Body of pancreas (tissue), 4 donors: ENCODE measurements around the gene SESTD1. TPM values are rescaled to one million over a fixed set of nuclear protein-coding genes. Genes with fewer than 3 reads are reported as not detected.

Experiments used
- ATAC-seq: fragments of 150-250 bp; one replicate; pipeline ENCODE4 v1.9.1; 2016
- DNase-seq, 4 donors: peaks; one replicate each; pipeline ENCODE4 v3.0.0-alpha.2; 2019
- H3K27ac ChIP-seq, 4 donors: fragments of 200-600 bp; sonication (generic); 1 replicate in 3 of 4; 2 replicates in 1 of 4; pipeline versions ENCODE4 v1.5.1 to v1.6.1; 2016 to 2019; ENCODE audit warnings: mild to moderate bottlenecking in 1 of 4, mixed read lengths in 1 of 4, moderate library complexity in 1 of 4
- H3K27me3 ChIP-seq, 2 donors: fragments of 200-600 bp; sonication (generic); one replicate each; pipeline ENCODE4 v1.6.0; 2016; ENCODE audit warnings: mild to moderate bottlenecking in 1 of 2
- H3K36me3 ChIP-seq, 2 donors: fragments of 200-600 bp; sonication (generic); replicated peaks in 1 of 2; 2 replicates each; pipeline ENCODE4 v1.5.1; 2016; ENCODE audit warnings: low read depth in 2 of 2; ENCODE audit not compliant: insufficient read depth in 1 of 2
- H3K4me1 ChIP-seq: fragments of 200-600 bp; sonication (generic); one replicate; pipeline ENCODE4 v1.6.0; 2016
- H3K4me3 ChIP-seq, 2 donors: fragments of 200-600 bp; sonication (generic); 1 replicate in 1 of 2; 2 replicates in 1 of 2; pipeline ENCODE4 v1.5.1; 2016 to 2019
- H3K9me3 ChIP-seq, 3 donors: fragments of 200-600 bp; sonication (generic); 1 replicate in 2 of 3; 2 replicates in 1 of 3; pipeline ENCODE4 v1.5.1; 2016
- POLR2A ChIP-seq, 3 donors: fragments of 450-650 bp; IDR thresholded peaks; one replicate each; pipeline ENCODE4 v1.6.1; 2016; ENCODE audit warnings: antibody characterized with exemption in 3 of 3, mild to moderate bottlenecking in 2 of 3
- WGBS, 2 donors: methylation state at CpG; one replicate each; pipeline ENCODE4 v1.1.5; 2017; 5-methylcytosine and 5-hydroxymethylcytosine counted together
- intact Hi-C: fragments of 100-400 bp; cut with DNase I; formaldehyde crosslinking; loops from one replicate; pipeline ENCODE4 v1.15.1; 2023
- total RNA-seq, 2 donors: library from RNA; depleted of rRNA; stranded (reverse); fragments of >200 nt; gene quantifications; one replicate each; pipeline ENCODE4 v1.1.0, GENCODE V29; 2016
- TF ChIP-seq, protein P1 (sequence below), 7 experiments: fragments of 450-650 bp in 4 of 7; fragments of 200-600 bp in 3 of 7; sonication (generic) in 3 of 7; IDR thresholded peaks; one replicate each; pipeline ENCODE4 v1.5.1; 2016 to 2019; ENCODE audit warnings: antibody characterized with exemption in 7 of 7

Gene SESTD1
- total RNA-seq, 2 donors from 2014 or later, result 13.2 to 24.4 TPM

DNA sequence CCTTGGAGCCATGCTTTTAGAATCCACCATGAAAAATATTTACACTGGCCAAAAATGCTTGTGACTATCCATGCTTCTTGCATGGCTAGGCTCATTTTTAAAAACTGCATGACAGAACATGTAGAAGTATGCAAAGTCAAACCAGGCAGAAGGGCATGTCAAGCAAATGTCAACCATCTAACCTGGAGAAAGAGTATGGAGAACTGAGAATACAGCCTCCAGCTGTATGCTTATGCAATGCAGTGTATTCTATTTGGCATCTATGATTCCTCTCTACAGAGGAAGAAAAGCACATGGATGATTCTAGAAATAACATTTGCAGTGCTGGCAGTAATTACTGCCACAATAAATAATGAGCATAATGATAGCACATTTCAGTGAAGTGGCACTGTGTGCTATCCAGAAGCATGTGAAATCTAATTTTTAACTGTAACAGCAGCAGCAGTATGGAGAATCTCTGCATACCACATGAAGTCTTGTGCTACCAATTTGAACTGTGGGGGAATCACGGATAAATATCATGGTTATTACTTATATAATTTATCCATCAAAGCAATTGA, 127.4 kb downstream of the SESTD1 start:
- ATAC-seq, result no peak
- TF ChIP-seq, protein P1, sequence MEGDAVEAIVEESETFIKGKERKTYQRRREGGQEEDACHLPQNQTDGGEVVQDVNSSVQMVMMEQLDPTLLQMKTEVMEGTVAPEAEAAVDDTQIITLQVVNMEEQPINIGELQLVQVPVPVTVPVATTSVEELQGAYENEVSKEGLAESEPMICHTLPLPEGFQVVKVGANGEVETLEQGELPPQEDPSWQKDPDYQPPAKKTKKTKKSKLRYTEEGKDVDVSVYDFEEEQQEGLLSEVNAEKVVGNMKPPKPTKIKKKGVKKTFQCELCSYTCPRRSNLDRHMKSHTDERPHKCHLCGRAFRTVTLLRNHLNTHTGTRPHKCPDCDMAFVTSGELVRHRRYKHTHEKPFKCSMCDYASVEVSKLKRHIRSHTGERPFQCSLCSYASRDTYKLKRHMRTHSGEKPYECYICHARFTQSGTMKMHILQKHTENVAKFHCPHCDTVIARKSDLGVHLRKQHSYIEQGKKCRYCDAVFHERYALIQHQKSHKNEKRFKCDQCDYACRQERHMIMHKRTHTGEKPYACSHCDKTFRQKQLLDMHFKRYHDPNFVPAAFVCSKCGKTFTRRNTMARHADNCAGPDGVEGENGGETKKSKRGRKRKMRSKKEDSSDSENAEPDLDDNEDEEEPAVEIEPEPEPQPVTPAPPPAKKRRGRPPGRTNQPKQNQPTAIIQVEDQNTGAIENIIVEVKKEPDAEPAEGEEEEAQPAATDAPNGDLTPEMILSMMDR (IDR thresholded peaks at IDR 0.05), result no peak
- no peak for TF ChIP-seq POLR2A (IDR thresholded peaks at IDR 0.05)
- no peaks in the 10 kb centered on the region for H3K4me1 ChIP-seq
- WGBS, 2 donors, result 87 to 91% methylated on average over 1 of the region's 1 CpG
- no peaks in the 10 kb centered on the region for H3K27me3 ChIP-seq
- no peak for DNase-seq
- no peak overlapping the region for H3K4me3 ChIP-seq
- no peak overlapping the region for H3K27ac ChIP-seq
- no peaks in the 10 kb centered on the region for H3K9me3 ChIP-seq
- peaks cover 0 to 2% of the 10 kb centered on the region in 2 donors for H3K36me3 ChIP-seq
- intact Hi-C loops, result no loop called here

DNA sequence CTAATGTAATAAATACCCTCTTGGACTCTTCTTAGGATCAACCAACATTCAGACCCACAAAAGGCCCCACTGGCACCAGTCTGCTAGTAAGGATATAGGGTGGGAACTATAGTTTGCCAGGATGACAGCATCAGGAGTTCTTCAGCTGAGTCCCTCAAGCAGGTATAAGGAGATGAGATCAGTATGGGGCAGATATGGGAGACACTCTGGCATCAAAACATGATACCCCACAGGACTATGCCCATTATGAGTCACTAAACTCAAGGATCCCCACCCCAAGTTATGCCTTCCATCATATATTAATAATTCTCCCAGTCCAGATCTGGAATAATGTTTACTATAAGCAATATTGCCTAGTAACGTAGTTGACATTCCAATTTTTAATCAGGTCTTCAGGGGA, 131.6 kb downstream of the SESTD1 start:
- no peak for TF ChIP-seq POLR2A (IDR thresholded peaks at IDR 0.05)
- TF ChIP-seq, protein P1 (IDR thresholded peaks at IDR 0.05), result no peak
- H3K9me3 ChIP-seq, result no peaks in the 10 kb centered on the region
- H3K27me3 ChIP-seq, result no peaks in the 10 kb centered on the region
- peaks cover 0 to 2% of the 10 kb centered on the region in 2 donors for H3K36me3 ChIP-seq
- H3K27ac ChIP-seq, result no peak overlapping the region
- no peaks in the 10 kb centered on the region for H3K4me1 ChIP-seq
- whole genome bisulfite sequencing, 2 donors, result 78 to 87% methylated on average over 1 of the region's 1 CpG
- intact Hi-C loops, result no loop called here
- H3K4me3 ChIP-seq, result no peak overlapping the region
- ATAC-seq (no peak), DNase-seq (no peak)

DNA sequence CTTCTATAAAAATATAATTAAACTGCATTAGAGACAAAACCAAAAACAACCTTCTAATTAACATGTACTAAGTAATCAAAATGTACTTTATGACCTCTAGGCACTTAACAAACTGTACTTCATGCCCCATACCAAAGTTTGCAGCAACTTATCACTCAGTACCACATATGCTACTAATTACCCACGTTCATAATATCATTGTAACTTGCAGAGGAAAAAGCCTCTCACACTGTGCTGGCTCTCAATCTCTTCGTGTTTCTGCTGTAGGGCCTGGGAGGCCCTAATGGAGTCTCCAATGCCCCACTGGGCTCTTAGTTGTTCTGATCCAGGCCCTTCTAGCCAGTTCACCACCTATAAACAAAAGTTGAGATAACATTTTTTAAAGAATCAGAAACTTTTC, 132.6 kb downstream of the SESTD1 start:
- no peak overlapping the region for H3K27ac ChIP-seq
- H3K9me3 ChIP-seq, result no peaks in the 10 kb centered on the region
- 49 to 59% methylated on average over 2 of the region's 2 CpGs for WGBS, 2 donors
- intact Hi-C loops, result no loop called here
- ATAC-seq (no peak), DNase-seq (no peak)
- H3K4me3 ChIP-seq, result no peak overlapping the region
- H3K27me3 ChIP-seq, result no peaks in the 10 kb centered on the region
- H3K36me3 ChIP-seq, result peaks cover 0 to 2% of the 10 kb centered on the region in 2 donors
- TF ChIP-seq, protein P1 (IDR thresholded peaks at IDR 0.05), result no peak
- no peak for TF ChIP-seq POLR2A (IDR thresholded peaks at IDR 0.05)
- no peaks in the 10 kb centered on the region for H3K4me1 ChIP-seq

DNA sequence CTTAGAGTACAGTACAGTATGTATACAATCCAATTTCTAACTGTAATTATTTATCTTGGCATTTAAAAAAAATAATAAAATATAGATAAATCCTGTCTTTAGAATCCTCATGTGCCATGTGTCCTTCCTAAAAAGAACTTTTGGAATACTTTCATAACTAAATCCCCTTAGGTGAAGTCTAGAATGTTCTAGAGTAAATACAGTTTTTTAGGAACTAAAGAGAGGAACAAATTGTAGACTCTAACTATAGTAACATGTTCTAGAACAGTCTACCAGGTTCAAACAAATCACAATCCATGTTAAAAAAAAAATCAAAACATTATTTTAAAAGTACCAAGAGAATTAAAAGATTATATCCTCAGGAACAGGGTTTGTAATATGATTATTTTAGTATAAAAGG, 134.1 kb downstream of the SESTD1 start:
- TF ChIP-seq, protein P1 (IDR thresholded peaks at IDR 0.05), result no peak
- TF ChIP-seq POLR2A (IDR thresholded peaks at IDR 0.05), result no peak
- no peaks in the 10 kb centered on the region for H3K9me3 ChIP-seq
- intact Hi-C loops, result no loop called here
- H3K36me3 ChIP-seq, result peaks cover 0 to 2% of the 10 kb centered on the region in 2 donors
- ATAC-seq, result no peak
- no peaks in the 10 kb centered on the region for H3K27me3 ChIP-seq
- no peak for DNase-seq
- H3K27ac ChIP-seq, result no peak overlapping the region
- H3K4me3 ChIP-seq, result no peak overlapping the region
- no peaks in the 10 kb centered on the region for H3K4me1 ChIP-seq

DNA sequence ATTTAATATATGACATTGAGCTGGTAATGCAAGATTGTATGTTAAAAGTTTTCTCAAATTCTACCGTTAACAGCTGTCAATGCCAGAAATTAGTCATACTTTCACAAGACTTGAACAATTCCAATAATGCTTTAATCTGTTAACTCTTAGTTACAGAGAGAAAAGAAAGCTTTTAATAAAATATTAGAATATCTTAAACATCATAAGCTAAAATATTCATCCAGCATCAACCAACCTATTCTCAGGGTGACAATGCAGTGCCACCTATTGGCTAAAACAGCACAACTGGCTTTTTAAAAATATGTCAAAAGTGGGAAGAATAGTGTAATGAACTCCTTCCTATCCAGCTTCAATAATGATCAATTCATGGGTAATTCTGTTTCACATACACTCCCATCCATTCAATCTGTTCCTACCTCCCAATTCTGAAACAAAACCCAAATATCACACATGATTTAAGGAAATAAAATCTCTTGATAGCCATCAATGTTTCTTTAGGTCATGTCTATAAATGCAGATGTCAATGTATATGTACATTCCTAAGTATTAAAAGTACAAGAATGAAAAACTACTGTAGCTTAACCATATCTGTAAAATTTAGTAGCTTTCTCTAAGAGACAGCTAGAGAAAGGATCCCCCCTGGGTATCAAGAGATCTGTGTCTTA, 134.9 kb downstream of the SESTD1 start:
- peaks cover 0 to 2% of the 10 kb centered on the region in 2 donors for H3K36me3 ChIP-seq
- peak in 1 of 4 donors; percentile 5 for DNase-seq
- no peaks in the 10 kb centered on the region for H3K9me3 ChIP-seq
- no peak for ATAC-seq
- WGBS, 2 donors, result 68 to 85% methylated on average over 1 of the region's 1 CpG
- TF ChIP-seq POLR2A (IDR thresholded peaks at IDR 0.05), result no peak
- TF ChIP-seq, protein P1 (IDR thresholded peaks at IDR 0.05), result peak; percentile 21 to 62 (median 51)
- no peaks in the 10 kb centered on the region for H3K4me1 ChIP-seq
- no peak overlapping the region for H3K27ac ChIP-seq
- H3K27me3 ChIP-seq, result no peaks in the 10 kb centered on the region
- no peak overlapping the region for H3K4me3 ChIP-seq
- intact Hi-C loops, result no loop called here
